ENCODE results near the gene GALNT3.

GALNT3 gene

GRCh38 chr2:165725421-165725820, 68.6 kb downstream of the GALNT3 start:
- peak; percentile 19 for DNase-seq (ENCODE audit: low spot score)

GRCh38 chr2:165720511-165720910, 73.5 kb downstream of the GALNT3 start:
- DNase-seq (ENCODE audit: low spot score): no peak

- DNase-seq (ENCODE audit: low spot score): no peak
Measured at GRCh38 chr2:165718610-165719210, 75.3 kb downstream of the GALNT3 start.

GRCh38 chr2:165716091-165716490, 78.0 kb downstream of the GALNT3 start:
- no peak for DNase-seq (ENCODE audit: low spot score)

GRCh38 chr2:165706960-165707487, 87.0 kb downstream of the GALNT3 start:
- DNase-seq (ENCODE audit: low spot score): no peak

- no peak for DNase-seq (ENCODE audit: low spot score)
Measured at GRCh38 chr2:165701147-165701546, 92.9 kb downstream of the GALNT3 start.

- no peak for DNase-seq (ENCODE audit: low spot score)
Measured at GRCh38 chr2:165700531-165700930, 93.5 kb downstream of the GALNT3 start.

GRCh38 chr2:165699946-165700345, 94.1 kb downstream of the GALNT3 start:
- no peak for DNase-seq (ENCODE audit: low spot score)

GRCh38 chr2:165698444-165698884, 95.6 kb downstream of the GALNT3 start:
- peak; percentile 54 for DNase-seq (ENCODE audit: low spot score)

GRCh38 chr2:165697748-165698443, 96.2 kb downstream of the GALNT3 start:
- no peak for DNase-seq (ENCODE audit: low spot score)
